Nephron (organoid): Measurements from ENCODE around the gene TGFBI.
A peak's percentile ranks its signal among the peaks of the same experiment; 100 is the strongest.

Source experiments
- H3K27ac Mint-ChIP-seq, 3 experiments: 2 replicates each; pipeline ENCODE4 v1.8.0; 2020; ENCODE audit warnings: mixed read lengths in 3 of 3, mild to moderate bottlenecking in 2 of 3, moderate library complexity in 1 of 3
- H3K27me3 Mint-ChIP-seq: 2 replicates; pipeline ENCODE4 v1.8.0; 2021; ENCODE audit warnings: low read depth, mild to moderate bottlenecking, moderate library complexity, mixed read lengths
- H3K36me3 Mint-ChIP-seq: 2 replicates; pipeline ENCODE4 v1.8.0; 2020; ENCODE audit warnings: low read depth, mixed read lengths
- H3K4me1 Mint-ChIP-seq: 2 replicates; pipeline ENCODE4 v1.8.0; 2020; ENCODE audit warnings: mixed read lengths
- H3K4me3 Mint-ChIP-seq, 3 experiments: 2 replicates each; pipeline ENCODE4 v1.8.0; 2020; ENCODE audit warnings: mild to moderate bottlenecking in 3 of 3, mixed read lengths in 3 of 3, moderate library complexity in 2 of 3
- H3K9me3 Mint-ChIP-seq: 2 replicates; pipeline ENCODE4 v1.8.0; 2020; ENCODE audit warnings: mixed read lengths
- TF ChIP-seq, protein P1 (sequence below), 3 experiments: fragments of 200-600 bp; sonication (generic); IDR thresholded peaks; one replicate each; pipeline ENCODE4 v1.5.0; 2021; ENCODE audit warnings: antibody characterized with exemption in 3 of 3; ENCODE audit not compliant: unreplicated experiment in 3 of 3

Gene TGFBI

DNA sequence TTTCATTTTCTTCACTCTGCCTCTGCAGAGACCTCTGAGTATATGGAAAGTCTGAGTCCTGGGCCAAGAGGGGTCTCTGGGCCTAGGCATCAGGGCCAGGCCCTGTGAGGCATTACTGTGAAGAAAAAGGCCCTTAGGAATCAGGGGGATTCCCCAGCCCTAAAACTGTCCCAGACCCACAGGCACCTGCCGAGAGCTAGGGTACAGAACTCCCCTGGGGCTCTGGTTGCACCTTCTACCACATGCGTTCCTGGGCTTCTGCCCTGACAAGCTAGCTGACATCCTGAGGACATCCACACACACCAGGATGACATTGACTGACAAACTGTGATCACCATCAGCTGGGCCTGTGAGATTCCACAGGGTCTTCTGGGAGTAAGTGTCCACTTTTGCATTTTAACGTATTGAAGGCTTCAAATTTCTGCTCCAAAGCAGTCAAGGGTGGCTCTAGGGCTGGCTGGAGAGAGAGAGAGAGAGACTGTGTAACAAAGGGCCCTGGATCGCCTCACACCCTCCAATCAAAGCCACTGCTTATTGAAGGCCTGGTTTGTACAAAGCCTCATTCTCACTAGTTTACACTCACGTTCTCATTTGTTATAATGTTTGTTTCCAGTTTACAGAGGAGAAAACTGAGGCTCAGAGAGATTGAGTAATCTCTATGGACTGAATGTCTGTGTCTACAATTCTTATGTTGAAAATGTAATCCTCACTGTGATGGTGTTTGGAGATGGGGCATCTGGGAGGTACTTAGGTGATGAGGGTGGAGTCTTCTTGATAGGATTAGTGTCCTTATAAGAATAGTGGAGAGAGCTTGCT lies 45.1 kb downstream of the TGFBI start:
- Mint-ChIP-seq H3K36me3 (peaks cover 4% of the 10 kb centered on the region), H3K4me1 (peaks cover 25% of the 10 kb centered on the region), H3K27ac (peak overlapping the region in 1 of 3 experiments; percentile 3)

DNA sequence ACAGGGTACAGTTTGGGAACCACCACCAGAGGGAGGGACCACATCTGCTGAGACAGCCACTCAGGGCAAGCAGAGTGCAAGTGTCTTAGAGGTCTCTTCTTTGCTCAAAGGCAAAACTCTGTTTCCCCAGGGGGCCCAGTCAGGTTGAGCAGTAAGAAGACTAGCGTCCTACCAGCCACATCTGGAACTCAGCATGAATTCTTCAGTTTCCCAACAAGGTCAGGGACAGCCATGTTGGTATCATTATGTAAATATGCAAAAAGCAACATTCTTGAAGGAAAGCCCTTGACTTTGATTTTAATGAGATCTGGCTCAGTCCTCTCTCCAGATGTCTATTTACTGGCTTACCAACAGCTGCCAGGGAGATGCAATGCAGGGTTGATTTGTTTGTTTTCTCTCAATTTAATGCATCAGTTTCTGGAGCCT lies 46.7 kb downstream of the TGFBI start:
- TF ChIP-seq, protein P1, sequence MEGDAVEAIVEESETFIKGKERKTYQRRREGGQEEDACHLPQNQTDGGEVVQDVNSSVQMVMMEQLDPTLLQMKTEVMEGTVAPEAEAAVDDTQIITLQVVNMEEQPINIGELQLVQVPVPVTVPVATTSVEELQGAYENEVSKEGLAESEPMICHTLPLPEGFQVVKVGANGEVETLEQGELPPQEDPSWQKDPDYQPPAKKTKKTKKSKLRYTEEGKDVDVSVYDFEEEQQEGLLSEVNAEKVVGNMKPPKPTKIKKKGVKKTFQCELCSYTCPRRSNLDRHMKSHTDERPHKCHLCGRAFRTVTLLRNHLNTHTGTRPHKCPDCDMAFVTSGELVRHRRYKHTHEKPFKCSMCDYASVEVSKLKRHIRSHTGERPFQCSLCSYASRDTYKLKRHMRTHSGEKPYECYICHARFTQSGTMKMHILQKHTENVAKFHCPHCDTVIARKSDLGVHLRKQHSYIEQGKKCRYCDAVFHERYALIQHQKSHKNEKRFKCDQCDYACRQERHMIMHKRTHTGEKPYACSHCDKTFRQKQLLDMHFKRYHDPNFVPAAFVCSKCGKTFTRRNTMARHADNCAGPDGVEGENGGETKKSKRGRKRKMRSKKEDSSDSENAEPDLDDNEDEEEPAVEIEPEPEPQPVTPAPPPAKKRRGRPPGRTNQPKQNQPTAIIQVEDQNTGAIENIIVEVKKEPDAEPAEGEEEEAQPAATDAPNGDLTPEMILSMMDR (IDR thresholded peaks at IDR 0.05; ENCODE audit: unreplicated experiment in 3 of 3) = no peak
- H3K36me3 Mint-ChIP-seq = no peaks in the 10 kb centered on the region
- H3K27me3 Mint-ChIP-seq = peaks cover 12% of the 10 kb centered on the region
- H3K27ac Mint-ChIP-seq = no peak overlapping the region
- H3K4me3 Mint-ChIP-seq = no peak overlapping the region
- peaks cover 24% of the 10 kb centered on the region for H3K4me1 Mint-ChIP-seq
- no peaks in the 10 kb centered on the region for H3K9me3 Mint-ChIP-seq

More for the DNA sequence above, 45.1 kb downstream of the TGFBI start:
- Mint-ChIP-seq H3K4me3 (no peak overlapping the region), H3K9me3 (peaks cover 3% of the 10 kb centered on the region), H3K27me3 (peaks cover 8% of the 10 kb centered on the region)
- TF ChIP-seq, protein P1 (IDR thresholded peaks at IDR 0.05; ENCODE audit: unreplicated experiment in 3 of 3) = no peak

DNA sequence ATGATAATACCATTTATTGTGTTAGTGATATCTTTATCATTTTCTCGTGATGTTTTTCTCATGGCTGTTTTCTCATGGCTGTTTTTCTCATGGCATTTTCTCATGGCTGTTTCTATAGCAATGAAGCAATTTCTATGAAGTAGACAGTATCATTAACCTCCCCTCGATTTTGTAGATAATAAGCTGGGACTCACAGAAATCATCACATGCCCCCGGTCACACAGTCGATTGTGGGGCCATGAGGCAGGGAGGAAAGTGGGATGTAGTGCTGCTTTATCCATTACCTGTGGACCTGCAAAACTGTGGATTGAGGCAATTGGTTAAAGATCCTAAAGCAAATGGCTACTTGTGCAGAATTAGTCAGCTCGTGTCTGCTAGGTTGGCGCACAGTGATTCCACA lies 47.3 kb downstream of the TGFBI start:
- Mint-ChIP-seq H3K36me3 (no peaks in the 10 kb centered on the region), H3K27me3 (peaks cover 12% of the 10 kb centered on the region), H3K9me3 (no peaks in the 10 kb centered on the region), H3K4me1 (peaks cover 19% of the 10 kb centered on the region), H3K4me3 (no peak overlapping the region), H3K27ac (peak overlapping the region in 1 of 3 experiments; percentile 30)
- TF ChIP-seq, protein P1 (IDR thresholded peaks at IDR 0.05; ENCODE audit: unreplicated experiment in 3 of 3) = no peak

DNA sequence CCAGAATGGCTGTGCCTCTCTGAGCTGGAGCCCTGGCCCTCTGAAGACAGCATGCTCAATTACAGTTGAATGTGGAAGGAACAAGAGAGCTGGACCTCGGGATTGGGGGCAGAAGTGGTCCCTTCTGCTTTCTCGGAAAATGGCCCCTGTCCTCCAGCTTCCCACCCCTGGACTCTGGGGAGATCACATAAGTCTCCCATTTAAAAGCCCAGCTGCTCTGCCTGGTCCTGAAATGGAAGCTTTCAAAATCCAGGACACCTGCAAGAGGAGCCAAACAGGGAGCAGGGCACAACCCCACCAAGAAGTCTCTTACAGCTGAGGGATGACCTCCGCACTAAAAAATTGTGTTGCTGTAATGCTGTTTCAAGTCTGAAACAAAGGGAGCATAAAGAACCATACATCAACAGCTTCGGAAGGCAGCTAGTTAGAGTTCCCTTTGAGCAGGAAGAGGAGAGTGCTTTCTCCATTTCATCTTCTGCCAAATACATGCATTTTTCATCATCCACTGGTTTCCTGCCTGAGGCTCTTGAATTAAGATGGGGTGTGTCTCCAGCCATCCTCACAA lies 48.2 kb downstream of the TGFBI start:
- Mint-ChIP-seq H3K4me1 (peaks cover 14% of the 10 kb centered on the region), H3K4me3 (no peak overlapping the region), H3K27ac (peak overlapping the region in 2 of 3 experiments; percentile 13 to 40), H3K27me3 (peaks cover 12% of the 10 kb centered on the region), H3K9me3 (no peaks in the 10 kb centered on the region), H3K36me3 (no peaks in the 10 kb centered on the region)
- TF ChIP-seq, protein P1 (IDR thresholded peaks at IDR 0.05; ENCODE audit: unreplicated experiment in 3 of 3) = no peak

DNA sequence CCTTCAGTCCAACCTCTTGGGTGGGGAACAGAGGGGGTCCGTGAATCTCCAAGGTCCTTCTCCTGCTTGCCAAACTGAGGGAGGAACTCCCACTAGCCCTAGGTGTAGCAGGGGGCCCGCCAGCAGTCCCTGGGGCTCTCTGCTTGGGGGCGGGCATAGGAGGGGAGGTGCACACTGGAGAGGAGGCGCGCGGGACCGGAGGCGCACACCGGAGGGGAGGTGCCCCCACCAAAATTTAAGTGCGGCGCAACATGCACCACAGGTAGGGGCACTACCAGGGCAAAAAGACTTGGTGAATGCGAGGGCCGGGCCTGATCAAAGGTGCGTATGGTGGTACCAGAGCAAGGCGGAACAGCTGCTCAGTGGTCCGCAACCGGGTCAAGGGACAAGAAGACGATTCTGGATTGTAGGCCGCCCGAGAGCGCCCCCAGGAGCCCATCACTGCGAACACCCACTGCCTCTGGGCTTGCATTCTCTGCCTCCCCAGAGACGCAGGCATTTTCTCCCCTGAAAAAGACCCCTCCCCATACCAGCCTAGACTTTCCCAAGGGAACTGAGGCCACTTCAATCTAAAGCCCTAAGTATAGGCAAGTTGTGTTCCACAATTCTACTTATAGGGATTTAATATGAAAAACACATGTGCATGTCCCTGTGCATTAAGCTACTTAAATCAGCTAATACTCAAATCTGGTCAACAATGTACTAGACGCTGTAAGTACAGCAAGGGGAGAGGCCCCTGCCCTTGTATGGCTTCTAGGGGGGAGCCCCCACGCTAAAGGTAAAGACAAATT lies 50.6 kb downstream of the TGFBI start:
- TF ChIP-seq, protein P1 (IDR thresholded peaks at IDR 0.05; ENCODE audit: unreplicated experiment in 3 of 3) = no peak
- H3K4me3 Mint-ChIP-seq = peak overlapping the region in 2 of 3 experiments; percentile 50 to 66
- no peaks in the 10 kb centered on the region for H3K36me3 Mint-ChIP-seq
- H3K9me3 Mint-ChIP-seq = no peaks in the 10 kb centered on the region
- peaks cover 12% of the 10 kb centered on the region for H3K27me3 Mint-ChIP-seq
- H3K4me1 Mint-ChIP-seq = peaks cover 14% of the 10 kb centered on the region
- peak overlapping the region in 1 of 3 experiments; percentile 43 for H3K27ac Mint-ChIP-seq
